DOHH2 (cell line): ENCODE measurements around the gene PRRC2A.

Experiments used
- H3F3A ChIP-seq: fragments of 200-600 bp; sonication (generic), shearing (Covaris generic); 2 replicates; pipeline ENCODE4 v1.6.0; 2016; ENCODE audit warnings: antibody characterized with exemption, mild to moderate bottlenecking; ENCODE audit not compliant: control insufficient read depth, insufficient read depth
- H3K27ac ChIP-seq: fragments of 200-600 bp; sonication (generic); 2 replicates; pipeline ENCODE4 v1.5.1; 2014; ENCODE audit warnings: low read depth, mild to moderate bottlenecking, low read length, moderate library complexity
- H3K27me3 ChIP-seq: fragments of 200-600 bp; sonication (generic); 2 replicates; pipeline ENCODE4 v1.6.1; 2014; ENCODE audit warnings: mild to moderate bottlenecking, low read length, mixed read lengths; ENCODE audit not compliant: control insufficient read depth
- H3K36me3 ChIP-seq: fragments of 200-600 bp; sonication (generic); 2 replicates; pipeline ENCODE4 v1.6.1; 2014; ENCODE audit warnings: mild to moderate bottlenecking, low read length, moderate library complexity, mixed read lengths; ENCODE audit not compliant: control insufficient read depth
- H3K4me1 ChIP-seq: fragments of 200-600 bp; sonication (generic); 2 replicates; pipeline ENCODE4 v1.6.1; 2014; ENCODE audit warnings: mild to moderate bottlenecking, low read length, mixed read lengths; ENCODE audit not compliant: control insufficient read depth
- H3K4me2 ChIP-seq: fragments of 200-600 bp; sonication (generic); 2 replicates; pipeline ENCODE4 v1.6.0; 2014; ENCODE audit warnings: mild to moderate bottlenecking, low read length, moderate library complexity
- H3K4me3 ChIP-seq: fragments of 200-600 bp; sonication (generic); 2 replicates; pipeline ENCODE4 v1.5.1; 2014; ENCODE audit warnings: mild to moderate bottlenecking, low read length, mixed read lengths
- H3K79me2 ChIP-seq: fragments of 200-600 bp; sonication (generic); 2 replicates; pipeline ENCODE4 v1.6.1; 2014; ENCODE audit warnings: mild to moderate bottlenecking, low read length, mixed read lengths; ENCODE audit not compliant: control insufficient read depth
- H3K9me2 ChIP-seq: fragments of 200-600 bp; sonication (generic); replicated peaks from 2 replicates; pipeline ENCODE4 v1.6.1; 2014; ENCODE audit warnings: mild to moderate bottlenecking, low read length, mixed read lengths; ENCODE audit not compliant: control insufficient read depth
- H3K9me3 ChIP-seq: fragments of 200-600 bp; sonication (generic); 2 replicates; pipeline ENCODE4 v1.6.1; 2014; ENCODE audit warnings: antibody characterized with exemption, low read length, mixed read lengths; ENCODE audit not compliant: control insufficient read depth, insufficient read depth
- H4K20me1 ChIP-seq: fragments of 200-600 bp; sonication (generic); 2 replicates; pipeline ENCODE4 v1.6.0; 2014; ENCODE audit warnings: low read depth, mild to moderate bottlenecking, antibody characterized with exemption, low read length, moderate library complexity; ENCODE audit not compliant: control insufficient read depth, insufficient read depth
- EZH2phosphoT487 ChIP-seq: fragments of 200-600 bp; sonication (generic); IDR thresholded peaks from 2 replicates; pipeline ENCODE4 v1.6.1; 2017; ENCODE audit warnings: borderline replicate concordance, mild to moderate bottlenecking, antibody characterized with exemption, low read length, moderate library complexity, mixed read lengths
- TF ChIP-seq, protein P1 (sequence below): fragments of 200-600 bp; sonication (generic); IDR thresholded peaks from one replicate; pipeline ENCODE4 v1.5.1; 2014; ENCODE audit warnings: antibody characterized with exemption, mild to moderate bottlenecking, low read depth, low read length; ENCODE audit not compliant: poor library complexity, severe bottlenecking

PRRC2A gene

GRCh38 chr6:31658158-31658688 lies 37.7 kb downstream of the PRRC2A start:
- no peaks in the 10 kb centered on the region for H3K27me3 ChIP-seq
- TF ChIP-seq, protein P1, sequence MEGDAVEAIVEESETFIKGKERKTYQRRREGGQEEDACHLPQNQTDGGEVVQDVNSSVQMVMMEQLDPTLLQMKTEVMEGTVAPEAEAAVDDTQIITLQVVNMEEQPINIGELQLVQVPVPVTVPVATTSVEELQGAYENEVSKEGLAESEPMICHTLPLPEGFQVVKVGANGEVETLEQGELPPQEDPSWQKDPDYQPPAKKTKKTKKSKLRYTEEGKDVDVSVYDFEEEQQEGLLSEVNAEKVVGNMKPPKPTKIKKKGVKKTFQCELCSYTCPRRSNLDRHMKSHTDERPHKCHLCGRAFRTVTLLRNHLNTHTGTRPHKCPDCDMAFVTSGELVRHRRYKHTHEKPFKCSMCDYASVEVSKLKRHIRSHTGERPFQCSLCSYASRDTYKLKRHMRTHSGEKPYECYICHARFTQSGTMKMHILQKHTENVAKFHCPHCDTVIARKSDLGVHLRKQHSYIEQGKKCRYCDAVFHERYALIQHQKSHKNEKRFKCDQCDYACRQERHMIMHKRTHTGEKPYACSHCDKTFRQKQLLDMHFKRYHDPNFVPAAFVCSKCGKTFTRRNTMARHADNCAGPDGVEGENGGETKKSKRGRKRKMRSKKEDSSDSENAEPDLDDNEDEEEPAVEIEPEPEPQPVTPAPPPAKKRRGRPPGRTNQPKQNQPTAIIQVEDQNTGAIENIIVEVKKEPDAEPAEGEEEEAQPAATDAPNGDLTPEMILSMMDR, result no peak
- peaks cover 45% of the 10 kb centered on the region for H3K36me3 ChIP-seq
- H4K20me1 ChIP-seq, result no peaks in the 10 kb centered on the region
- no peak overlapping the region for H3K27ac ChIP-seq
- H3K9me3 ChIP-seq, result no peaks in the 10 kb centered on the region
- no peak overlapping the region for H3K4me3 ChIP-seq
- no peaks in the 10 kb centered on the region for H3K9me2 ChIP-seq
- H3F3A ChIP-seq, result peaks cover 18% of the 10 kb centered on the region
- H3K4me1 ChIP-seq, result peaks cover 50% of the 10 kb centered on the region
- H3K79me2 ChIP-seq, result peaks cover 58% of the 10 kb centered on the region
- H3K4me2 ChIP-seq, result peak overlapping the region; percentile 92; the same call in 1 of the 2 replicates

- Histone ChIP-seq H3K9me2 (no peaks in the 10 kb centered on the region), H3K36me3 (peaks cover 53% of the 10 kb centered on the region), H4K20me1 (no peaks in the 10 kb centered on the region), H3F3A (peaks cover 18% of the 10 kb centered on the region), H3K4me3 (peak overlapping the region; percentile 95), H3K27me3 (no peaks in the 10 kb centered on the region), H3K4me1 (peaks cover 54% of the 10 kb centered on the region), H3K4me2 (peak overlapping the region; percentile 92), H3K79me2 (peaks cover 60% of the 10 kb centered on the region), H3K27ac (no peak overlapping the region), H3K9me3 (no peaks in the 10 kb centered on the region)
- no peak for TF ChIP-seq EZH2phosphoT487
- TF ChIP-seq, protein P1, result no peak
Observed at GRCh38 chr6:31658983-31659648, 38.6 kb downstream of the PRRC2A start.

GRCh38 chr6:31659649-31660380 lies 39.3 kb downstream of the PRRC2A start:
- Histone ChIP-seq H3K4me1 (peaks cover 57% of the 10 kb centered on the region), H3K79me2 (peaks cover 64% of the 10 kb centered on the region)

More at GRCh38 chr6:31659649-31660380, 39.3 kb downstream of the PRRC2A start:
- H4K20me1 ChIP-seq, result no peaks in the 10 kb centered on the region
- H3K9me3 ChIP-seq, result no peaks in the 10 kb centered on the region
- peaks cover 60% of the 10 kb centered on the region for H3K36me3 ChIP-seq
- no peaks in the 10 kb centered on the region for H3K9me2 ChIP-seq
- H3K4me3 ChIP-seq, result peak overlapping the region; percentile 95
- peaks cover 14% of the 10 kb centered on the region for H3F3A ChIP-seq
- peak overlapping the region; percentile 57 for H3K27ac ChIP-seq
- H3K27me3 ChIP-seq, result no peaks in the 10 kb centered on the region
- H3K4me2 ChIP-seq, result peak overlapping the region; percentile 92
- TF ChIP-seq, protein P1, result no peak
